GM23248 (cell line): Measurements from ENCODE around the gene GGACT.

Source experiments
- EZH2 ChIP-seq: fragments of 200-600 bp; sonication (generic); IDR thresholded peaks from 2 replicates; pipeline ENCODE4 v1.6.1; 2018; ENCODE audit warnings: antibody characterized with exemption, mild to moderate bottlenecking; ENCODE audit not compliant: insufficient read depth, poor library complexity, severe bottlenecking
- EZH2phosphoT487 ChIP-seq: fragments of 200-600 bp; sonication (generic); IDR thresholded peaks from 2 replicates; pipeline ENCODE4 v1.6.1; 2018; ENCODE audit warnings: antibody characterized with exemption, moderate library complexity, mild to moderate bottlenecking, low read depth; ENCODE audit not compliant: insufficient read depth

- TF ChIP-seq EZH2 (no peak), EZH2phosphoT487 (no peak)
These were observed 78.2 kb downstream of the GGACT start for GRCh38 chr13:100510208-100510957.
